T-helper 22 cell (primary cell): ENCODE measurements around the gene TCF21.
"Not testable (repeated sequence)": the region's sequence is repeated elsewhere in the genome, so short reads cannot be mapped to it uniquely, and the experiment has no call there.

Source experiments
- DNase-seq: peaks from one replicate; pipeline ENCODE4 v3.0.0-alpha.2; 2020; ENCODE audit warnings: low read depth

The TCF21 gene

GRCh38 chr6:133923938-133924593 lies 35.2 kb downstream of the TCF21 start:
- DNase-seq = peak; percentile 12

- not testable (repeated sequence) for DNase-seq
Measured at GRCh38 chr6:133931221-133931620, 42.3 kb downstream of the TCF21 start.

- not testable (repeated sequence) for DNase-seq
Measured at GRCh38 chr6:133936352-133936751, 47.4 kb downstream of the TCF21 start.

- no peak for DNase-seq
Measured at GRCh38 chr6:133937909-133938308, 49.0 kb downstream of the TCF21 start.

DNA sequence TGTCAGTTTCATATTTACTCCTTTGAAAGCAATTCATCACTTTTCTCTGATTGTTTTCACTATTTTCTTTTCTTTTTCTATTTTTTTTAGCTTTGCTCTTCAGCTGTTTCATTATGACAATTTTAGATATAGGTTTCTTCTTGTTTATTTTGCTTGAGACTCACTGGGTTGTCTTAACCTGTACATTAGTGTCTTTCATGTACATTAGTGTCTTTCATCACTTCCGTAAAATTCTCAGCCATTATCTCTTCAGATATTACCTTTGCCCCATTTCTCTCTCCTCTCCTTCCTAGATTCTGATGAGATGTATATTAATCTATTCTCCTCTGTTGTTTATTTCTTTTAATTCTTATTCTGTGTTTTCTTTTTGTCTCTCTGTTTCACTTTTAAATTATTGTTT lies 49.6 kb downstream of the TCF21 start:
- no peak for DNase-seq

DNA sequence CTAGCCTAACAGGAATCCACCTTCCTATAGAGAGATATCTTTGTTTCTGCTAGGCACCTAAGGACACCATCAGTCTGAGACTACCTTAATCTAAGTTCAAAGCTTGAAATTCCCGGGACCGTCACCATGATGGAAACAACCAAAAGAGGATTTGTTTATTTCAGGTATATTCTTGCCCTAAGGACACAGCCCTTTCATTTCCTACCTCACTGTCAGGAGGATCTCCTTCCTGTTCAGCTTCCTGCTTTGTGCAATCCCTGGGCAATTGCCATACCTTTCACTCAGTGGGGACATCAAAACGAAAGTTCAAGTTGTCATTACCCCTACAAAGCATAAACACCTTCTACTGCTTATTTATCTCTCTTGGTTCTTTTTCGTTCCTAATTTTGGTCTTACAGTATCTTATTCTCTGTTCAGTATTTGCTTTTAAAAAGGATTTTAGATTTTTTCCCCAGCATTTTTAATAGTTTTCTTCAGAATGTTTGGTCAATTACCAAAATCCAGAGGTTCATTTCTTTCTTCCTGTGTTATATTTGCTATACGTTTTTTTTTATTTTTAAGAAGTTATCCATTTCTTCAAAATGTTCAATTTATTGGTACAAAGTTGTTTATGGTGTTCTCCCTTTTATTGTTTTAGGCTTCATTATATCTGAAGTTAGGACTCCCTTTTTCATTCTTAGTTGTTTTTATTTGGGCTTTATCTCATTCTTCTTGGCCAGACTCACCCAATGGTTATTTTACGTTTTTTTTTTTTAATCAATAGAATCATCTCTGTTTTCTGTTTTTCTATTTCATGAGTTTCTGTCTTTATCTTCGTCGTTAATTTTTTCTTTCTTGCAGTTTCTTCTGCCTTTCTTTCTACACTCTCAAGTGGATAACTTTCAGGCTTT lies 51.1 kb downstream of the TCF21 start:
- DNase-seq = no peak
